Spleen (tissue), 11 donors: ENCODE results near the gene ADAMTS6. TPM values are rescaled to one million over a fixed set of nuclear protein-coding genes. Genes with fewer than 3 reads are reported as not detected.

Experiments used
- DNase-seq: peaks from one replicate; pipeline ENCODE4 v3.0.0-alpha.2; 2020
- H3K27ac ChIP-seq, 8 donors: fragments of 200-600 bp; sonication (generic) in 7 of 8; 1 replicate in 4 of 8; 2 replicates in 4 of 8; pipeline versions ENCODE4 v1.5.0 to v1.8.0; 2016 to 2021; ENCODE audit warnings: inconsistent platforms in 4 of 8, mild to moderate bottlenecking in 4 of 8, moderate library complexity in 1 of 8
- H3K27me3 ChIP-seq, 7 donors: fragments of 200-600 bp; sonication (generic) in 6 of 7; replicated peaks in 1 of 7; 1 replicate in 4 of 7; 2 replicates in 3 of 7; pipeline versions ENCODE4 v1.5.0 to v1.8.0; 2016 to 2021; ENCODE audit warnings: inconsistent platforms in 3 of 7, mild to moderate bottlenecking in 1 of 7
- H3K36me3 ChIP-seq, 6 donors: fragments of 200-600 bp; sonication (generic) in 5 of 6; 1 replicate in 4 of 6; 2 replicates in 2 of 6; pipeline versions ENCODE4 v1.5.0 to v1.8.0; 2016 to 2021; ENCODE audit warnings: inconsistent platforms in 2 of 6
- H3K4me1 ChIP-seq, 6 donors: fragments of 200-600 bp; sonication (generic) in 5 of 6; 1 replicate in 3 of 6; 2 replicates in 3 of 6; pipeline versions ENCODE4 v1.5.0 to v1.8.0; 2016 to 2021; ENCODE audit warnings: inconsistent platforms in 3 of 6
- H3K4me3 ChIP-seq, 8 donors: fragments of 200-600 bp; sonication (generic) in 7 of 8; 1 replicate in 4 of 8; 2 replicates in 4 of 8; pipeline versions ENCODE4 v1.5.0 to v1.8.0; 2016 to 2021; ENCODE audit warnings: inconsistent platforms in 4 of 8, mild to moderate bottlenecking in 4 of 8, moderate library complexity in 2 of 8
- H3K9me3 ChIP-seq, 8 donors: fragments of 200-600 bp; sonication (generic) in 7 of 8; 1 replicate in 4 of 8; 2 replicates in 4 of 8; pipeline versions ENCODE4 v1.5.0 to v1.8.0; 2016 to 2021; ENCODE audit warnings: inconsistent platforms in 4 of 8
- CTCF ChIP-seq, 11 experiments: fragments of 200-600 bp in 7 of 11; fragments of 450-650 bp in 4 of 11; sonication (generic) in 4 of 11; IDR thresholded peaks in 8 of 11; conservative IDR thresholded peaks in 3 of 11; 1 replicate in 7 of 11; 2 replicates in 4 of 11; pipeline versions ENCODE4 v1.4.0 to v1.8.0; 2016 to 2021; ENCODE audit warnings: antibody characterized with exemption in 11 of 11, inconsistent platforms in 4 of 11, mild to moderate bottlenecking in 1 of 11
- POLR2A ChIP-seq, 3 donors: fragments of 450-650 bp; IDR thresholded peaks; one replicate each; pipeline ENCODE4 v1.5.1; 2017; ENCODE audit warnings: antibody characterized with exemption in 3 of 3, mild to moderate bottlenecking in 1 of 3
- POLR2AphosphoS5 ChIP-seq, 3 donors: sonication (generic); formaldehyde crosslinking; IDR thresholded peaks; one replicate each; pipeline ENCODE4 v1.5.1; 2017; ENCODE audit warnings: antibody characterized with exemption in 3 of 3
- WGBS, 5 donors: extraction: QIAGEN DNeasy Blood & Tissue Kit in 3 of 5; methylation state at CpG; one replicate each; pipeline versions ENCODE4 v1.1.5 to v1.1.7; 2013 to 2018; 5-methylcytosine and 5-hydroxymethylcytosine counted together
- intact Hi-C: fragments of 100-400 bp; cut with DNase I; formaldehyde crosslinking; loops from one replicate; pipeline ENCODE4 v1.15.0; 2023; ENCODE audit warnings: low total_unique reads
- polyA plus RNA-seq, 3 donors: library from polyadenylated mRNA; stranded (reverse); fragments of 200-250 nt; gene quantifications; one replicate each; pipeline ENCODE4 v1.2.1, GENCODE V29; 2013
- total RNA-seq, 7 donors: library from RNA; depleted of rRNA in 3 of 7; stranded (reverse); fragments of >200 nt in 3 of 7; fragmentation: NEBNext Ultra II Directional in 4 of 7; extraction: Animal tissue kit (Norgen Biotek cat#: 25700) in 4 of 7; gene quantifications; one replicate each; pipeline versions ENCODE4 v1.1.0 to v1.2.1, GENCODE V29; 2016 to 2021
- donor health status: healthy with polysubstance abuse.
- donor health status: DM: no; HTN: no; CAD: no; lungs with moderate emphysema.
- donor health status: DM: no; HTN: no; CAD: no.
- donor health status: Bipolar disorder and iron deficiency.
- donor health status: healthy.
- donor health status: DM: no; HTN: no; CAD: no.
- donor health status: DM: yes; HTN: yes; CAD: no.

Gene ADAMTS6
- total and polyA plus RNA-seq, 10 donors, result 1.1 to 16.4 (median 6.3) TPM

DNA sequence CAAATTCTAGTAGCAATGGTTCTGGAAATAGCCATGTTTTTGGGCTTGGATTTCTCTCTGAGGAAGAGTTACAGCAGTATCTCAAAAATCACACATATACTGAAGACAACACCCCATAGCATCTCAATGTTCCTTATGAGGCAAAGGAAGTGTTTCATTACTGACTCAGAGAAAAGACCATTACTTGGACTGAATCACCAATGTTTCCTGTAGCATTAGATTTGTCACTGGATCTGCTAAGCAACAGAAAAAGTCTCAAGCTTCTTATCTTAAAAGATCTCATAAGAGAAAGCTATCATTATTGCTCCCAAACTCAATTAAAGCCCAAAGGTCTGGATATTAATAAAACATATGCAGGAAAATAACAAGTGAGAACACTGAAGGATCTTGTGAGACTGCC lies 272.4 kb downstream of the ADAMTS6 start:
- DNase-seq, result no peak
- no peak overlapping the region for H3K4me3 ChIP-seq
- no peaks in the 10 kb centered on the region for H3K36me3 ChIP-seq
- H3K27ac ChIP-seq, result no peak overlapping the region
- TF ChIP-seq POLR2AphosphoS5 (IDR thresholded peaks at IDR 0.05), result no peak
- TF ChIP-seq CTCF (IDR thresholded peaks at IDR 0.05 in 8 of 11, conservative IDR thresholded peaks at IDR 0.05 in 3 of 11), result no peak
- no peak for TF ChIP-seq POLR2A (IDR thresholded peaks at IDR 0.05)
- H3K9me3 ChIP-seq, result no peaks in the 10 kb centered on the region
- no peaks in the 10 kb centered on the region for H3K27me3 ChIP-seq
- no peaks in the 10 kb centered on the region for H3K4me1 ChIP-seq
- intact Hi-C loops, result no loop called here

DNA sequence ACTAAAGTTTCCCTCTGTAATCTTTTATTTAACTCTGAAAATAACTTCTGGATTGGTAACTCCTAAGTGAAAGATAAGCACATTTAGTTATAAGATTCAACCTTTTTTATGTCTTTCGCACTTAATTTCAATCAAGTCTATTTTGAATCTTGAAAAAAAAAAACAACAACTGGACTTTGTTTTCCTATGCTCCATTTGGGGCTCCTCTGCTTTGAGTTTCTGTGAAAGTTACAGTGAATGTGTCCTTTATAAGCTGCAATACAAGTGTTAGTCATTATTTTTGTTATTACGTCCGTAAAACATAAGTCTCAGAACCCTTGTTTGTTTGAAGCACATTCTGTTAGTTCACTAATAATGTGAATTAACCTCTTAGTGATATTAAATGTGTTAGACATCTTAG lies 276.8 kb downstream of the ADAMTS6 start:
- intact Hi-C loops, result no loop called here
- no peaks in the 10 kb centered on the region for H3K4me1 ChIP-seq
- H3K27ac ChIP-seq, result no peak overlapping the region
- no peaks in the 10 kb centered on the region for H3K27me3 ChIP-seq
- 92 to 97% (median 95%) methylated on average over 3 of the region's 3 CpGs for WGBS, 5 donors
- DNase-seq, result no peak
- no peaks in the 10 kb centered on the region for H3K36me3 ChIP-seq
- TF ChIP-seq POLR2AphosphoS5 (IDR thresholded peaks at IDR 0.05) (no peak), POLR2A (IDR thresholded peaks at IDR 0.05) (no peak)
- no peaks in the 10 kb centered on the region for H3K9me3 ChIP-seq
- H3K4me3 ChIP-seq, result no peak overlapping the region

DNA sequence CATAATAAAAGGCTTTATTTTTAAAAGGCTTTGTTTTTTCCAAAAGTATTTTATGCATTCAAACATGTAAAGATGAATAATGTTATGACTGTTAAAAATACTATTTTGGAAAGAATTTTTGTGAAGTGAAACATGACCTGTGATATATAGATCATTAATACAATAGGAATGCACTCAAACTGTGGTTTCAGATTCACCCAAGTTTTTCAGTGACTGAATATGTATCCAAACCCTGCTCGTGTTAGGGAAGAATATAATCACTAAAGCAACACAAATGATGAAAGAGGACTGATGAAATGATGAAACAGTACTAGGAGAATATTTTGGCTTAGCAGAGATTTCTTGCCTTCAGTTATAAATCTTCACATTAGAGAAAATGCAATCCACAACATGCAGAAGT lies 278.0 kb downstream of the ADAMTS6 start:
- no peaks in the 10 kb centered on the region for H3K27me3 ChIP-seq
- H3K36me3 ChIP-seq, result no peaks in the 10 kb centered on the region
- H3K4me3 ChIP-seq, result no peak overlapping the region
- no peaks in the 10 kb centered on the region for H3K4me1 ChIP-seq
- intact Hi-C loops, result no loop called here
- H3K27ac ChIP-seq, result no peak overlapping the region
- no peaks in the 10 kb centered on the region for H3K9me3 ChIP-seq
- TF ChIP-seq POLR2AphosphoS5 (IDR thresholded peaks at IDR 0.05) (no peak), CTCF (IDR thresholded peaks at IDR 0.05 in 8 of 11, conservative IDR thresholded peaks at IDR 0.05 in 3 of 11) (no peak), POLR2A (IDR thresholded peaks at IDR 0.05) (no peak)
- no peak for DNase-seq
- WGBS, 5 donors, result 57 to 79% (median 61%) methylated on average over 1 of the region's 1 CpG

GRCh38 chr5:65199993-65200675 lies 281.6 kb downstream of the ADAMTS6 start:
- Histone ChIP-seq H3K36me3 (no peaks in the 10 kb centered on the region), H3K4me3 (no peak overlapping the region), H3K4me1 (no peaks in the 10 kb centered on the region), H3K27ac (no peak overlapping the region), H3K9me3 (no peaks in the 10 kb centered on the region), H3K27me3 (no peaks in the 10 kb centered on the region)
- no peak for DNase-seq
- TF ChIP-seq CTCF (IDR thresholded peaks at IDR 0.05 in 8 of 11, conservative IDR thresholded peaks at IDR 0.05 in 3 of 11) (no peak), POLR2AphosphoS5 (IDR thresholded peaks at IDR 0.05) (no peak), POLR2A (IDR thresholded peaks at IDR 0.05) (no peak)
- intact Hi-C loops, result no loop called here
- 60 to 83% (median 68%) methylated on average over 3 of the region's 3 CpGs for WGBS, 5 donors
